NCI-H748 treated with DMSO at 0.1 percent for 48 hours (cell line): ENCODE results near the gene MBOAT1.
"Not testable (repeated sequence)": the region's sequence is repeated elsewhere in the genome, so short reads cannot be mapped to it uniquely, and the experiment has no call there.

Source experiments
- DNase-seq: peaks from one replicate; lab custom pipeline; 2025; lab: John Stamatoyannopoulos, UW

Gene MBOAT1

DNA sequence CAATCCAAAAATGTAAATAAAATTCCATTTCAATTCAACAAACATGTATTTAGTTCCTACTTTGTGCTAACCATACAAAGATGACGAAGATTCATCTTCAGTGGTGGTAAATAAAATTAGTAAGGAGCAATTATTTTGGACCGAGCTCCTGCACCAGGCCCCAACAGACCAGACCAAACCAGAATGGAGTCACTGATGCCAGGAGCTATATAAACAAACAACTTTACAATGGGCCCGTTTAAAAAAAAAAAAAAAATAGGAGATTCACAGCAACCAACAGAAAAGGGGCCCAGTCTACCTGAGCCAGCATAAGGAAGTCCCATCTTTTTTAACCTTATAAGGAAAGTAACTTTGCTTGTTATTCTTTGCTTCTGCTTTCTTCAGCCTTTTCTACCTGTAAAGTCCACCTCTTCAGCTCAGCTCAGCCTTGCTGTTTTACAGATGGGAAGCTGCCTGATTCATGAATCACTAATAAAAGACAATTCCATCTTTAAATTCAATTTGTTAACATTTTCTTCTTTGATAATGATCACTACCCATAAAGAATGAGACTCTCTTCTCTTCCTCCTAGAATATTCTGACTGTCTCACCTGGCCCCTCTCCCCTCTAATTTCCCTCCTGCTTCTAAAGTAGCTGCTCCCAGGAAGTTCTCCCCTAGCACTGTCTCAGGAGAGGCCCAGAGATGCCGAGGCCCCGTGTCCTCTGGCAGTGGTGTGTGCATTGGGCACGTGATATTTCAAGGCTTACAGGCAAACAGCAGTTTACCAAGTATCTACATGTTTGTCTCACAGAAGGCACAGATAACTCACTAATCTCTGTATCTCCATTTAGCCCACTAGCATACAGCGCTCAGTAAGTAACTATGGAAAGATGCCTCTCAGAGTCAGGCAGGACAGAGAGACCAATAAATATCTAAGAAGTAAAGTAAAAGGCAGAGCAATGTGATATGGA, 8.4 kb downstream of the MBOAT1 start:
- no peak for DNase-seq

DNA sequence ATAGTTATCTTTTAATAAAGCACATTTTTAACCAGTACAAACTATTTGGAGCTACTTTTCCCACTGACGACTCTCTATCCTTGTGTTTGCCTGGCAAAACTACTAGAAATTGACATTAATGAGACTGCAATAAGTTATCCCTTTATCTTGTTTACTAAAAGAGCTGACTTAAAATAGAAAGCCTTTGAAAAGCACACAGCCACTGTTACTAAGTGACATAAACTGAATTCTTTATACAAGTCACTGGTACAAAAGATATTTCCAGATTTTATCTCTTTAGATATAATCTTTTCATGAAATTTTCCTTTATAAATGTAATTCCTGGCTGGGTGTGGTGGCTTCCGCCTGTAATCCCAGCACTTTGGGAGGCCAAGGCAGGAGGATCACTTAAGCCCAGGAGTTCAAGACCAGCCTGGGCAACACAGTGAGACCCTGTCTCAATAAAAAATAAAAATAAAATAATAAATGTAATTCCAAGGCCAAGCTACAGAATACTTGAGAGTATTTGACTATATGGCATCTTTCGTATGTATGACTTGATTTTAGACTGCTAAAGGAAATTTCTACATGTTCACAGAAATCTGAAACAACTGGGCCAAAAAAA, 9.5 kb downstream of the MBOAT1 start:
- DNase-seq: no peak

DNA sequence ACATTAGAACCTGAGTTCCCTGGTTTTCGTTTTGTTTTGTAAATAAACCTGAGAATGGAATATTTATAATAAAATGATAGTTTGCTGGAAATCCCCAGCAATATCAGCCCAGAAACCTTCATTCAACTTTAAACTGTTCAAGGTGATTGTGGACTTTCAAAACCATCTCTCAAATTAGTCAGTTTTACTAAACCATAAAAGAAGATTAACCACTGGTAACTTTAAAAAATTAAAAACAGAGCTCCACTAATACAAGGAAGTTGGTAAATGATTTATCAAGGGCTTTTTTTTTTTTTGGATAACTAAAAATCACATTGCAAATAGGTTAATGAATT, 10.0 kb downstream of the MBOAT1 start:
- DNase-seq: no peak

DNA sequence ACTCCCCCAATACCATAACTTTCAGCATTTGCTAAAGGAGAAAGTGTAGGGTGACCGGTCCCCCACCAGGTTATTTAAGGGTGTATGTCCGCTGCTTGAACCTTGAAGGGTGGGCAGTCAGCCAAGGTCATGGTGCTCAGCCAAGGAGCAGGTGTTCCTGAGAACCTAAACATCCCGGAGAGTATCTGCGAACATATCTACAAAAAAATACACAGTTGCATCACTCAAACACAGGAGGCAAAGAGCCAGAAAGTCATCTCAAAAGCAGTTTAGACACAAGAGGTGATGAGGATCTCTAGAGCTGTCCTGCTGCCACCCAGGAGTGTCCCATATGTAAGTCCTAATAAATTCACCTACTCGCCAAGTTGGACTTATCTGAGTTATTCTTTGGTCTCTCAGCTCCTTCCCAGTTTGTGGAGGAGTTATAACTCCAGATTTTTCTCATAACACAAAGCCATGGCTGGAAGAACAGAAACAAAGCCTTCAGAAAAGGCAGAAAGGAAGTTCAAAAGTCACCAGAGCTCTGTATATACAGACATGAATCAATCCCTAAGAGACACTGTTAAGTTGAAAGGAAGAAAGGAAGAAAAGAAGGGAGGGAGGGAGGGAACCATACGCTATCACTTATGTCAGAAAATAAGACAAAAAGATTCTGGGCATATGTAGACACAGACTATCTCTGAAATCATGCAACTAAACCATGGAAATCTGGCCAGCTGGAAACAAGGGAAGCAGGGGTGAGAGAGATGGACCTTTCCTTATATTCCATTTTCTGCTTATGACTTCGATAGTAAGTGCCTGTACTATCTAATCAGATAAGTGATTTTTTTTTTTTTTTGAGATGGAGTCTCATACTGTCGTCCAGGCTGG, 11.3 kb downstream of the MBOAT1 start:
- DNase-seq: no peak

DNA sequence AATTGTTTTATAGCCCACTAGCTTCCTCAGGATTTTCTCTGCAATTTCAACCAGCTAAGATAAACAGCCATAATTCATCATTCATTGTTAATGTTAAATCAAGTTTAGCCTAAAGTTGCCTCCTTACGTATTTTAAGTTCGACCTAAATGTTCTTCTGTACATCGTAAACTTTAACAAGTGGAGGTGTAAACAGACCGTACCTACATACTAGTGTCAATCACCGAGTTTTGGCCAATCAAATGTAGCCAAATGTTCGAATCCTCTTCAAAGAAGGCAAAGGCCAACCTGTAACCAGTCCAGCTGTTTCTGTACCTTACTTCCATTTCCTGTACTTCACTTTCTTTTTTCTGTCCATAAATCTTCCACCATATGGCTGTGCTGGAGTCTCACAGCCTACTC, 13.5 kb downstream of the MBOAT1 start:
- no peak for DNase-seq

DNA sequence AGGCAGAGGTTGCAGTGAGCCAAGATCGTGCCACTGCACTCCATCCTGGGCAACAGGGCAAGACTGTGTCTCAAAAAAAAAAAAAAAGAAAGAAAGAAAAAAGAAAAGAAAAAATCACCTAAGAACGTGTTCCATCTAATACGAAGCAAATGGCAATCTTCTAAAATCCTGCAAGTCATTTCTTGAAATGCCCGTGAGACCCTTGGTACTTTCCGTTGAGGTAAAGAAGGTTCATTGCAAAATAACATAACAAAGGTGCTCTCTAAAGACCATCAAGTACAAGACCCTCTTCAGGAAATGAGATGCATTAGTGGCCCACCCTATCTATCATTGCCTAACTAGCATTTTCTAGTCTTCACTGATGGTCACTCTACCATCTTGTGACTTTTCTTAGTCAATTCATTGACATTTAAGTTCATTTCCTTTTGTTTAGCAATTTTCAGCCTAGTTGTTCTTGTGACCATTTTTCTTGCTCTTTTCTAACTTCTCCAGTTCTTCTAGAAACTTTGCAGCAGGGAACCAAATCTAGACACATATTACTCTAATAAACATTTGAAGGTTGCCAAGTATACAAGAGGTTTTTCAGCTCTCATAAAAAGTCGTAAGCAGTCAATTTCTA, 14.0 kb downstream of the MBOAT1 start:
- no peak for DNase-seq

DNA sequence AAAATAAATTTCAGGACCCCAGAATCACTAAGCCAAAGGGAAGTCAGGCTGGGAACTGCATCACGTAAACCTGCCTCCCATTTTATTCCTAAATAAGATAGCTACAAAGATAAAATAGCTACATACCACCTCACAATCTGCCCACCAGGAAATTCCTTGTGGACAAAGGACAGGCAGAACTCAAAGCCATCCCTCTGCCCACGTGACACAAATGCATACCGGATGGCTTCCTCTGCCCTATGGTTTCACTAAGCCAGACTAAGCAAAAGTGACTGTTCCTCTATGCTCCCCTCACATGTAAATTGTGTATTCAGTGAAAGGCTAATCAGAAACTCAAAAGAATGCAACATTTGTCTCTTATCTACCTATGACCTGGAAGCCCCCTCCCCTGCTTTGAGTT, 15.0 kb downstream of the MBOAT1 start:
- DNase-seq: no peak

DNA sequence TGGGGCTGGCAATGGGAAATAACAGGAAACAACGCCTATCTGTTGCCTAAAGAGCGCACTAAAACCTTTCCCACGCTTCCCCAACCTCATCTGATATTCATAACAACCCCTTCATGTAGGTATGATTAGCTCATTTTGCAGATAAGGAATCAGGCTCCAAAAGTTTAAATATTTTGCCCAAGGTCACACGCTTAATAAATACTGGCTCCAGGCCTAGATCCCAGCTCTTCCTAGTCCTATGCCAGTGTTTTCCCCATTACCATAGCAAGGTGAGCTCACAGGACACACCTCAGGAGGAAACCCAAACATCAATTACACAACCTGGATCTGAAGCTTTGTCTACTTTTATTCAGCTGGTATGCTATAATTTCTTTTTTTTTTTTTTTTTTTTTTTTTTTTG, 19.6 kb downstream of the MBOAT1 start:
- DNase-seq: no peak

DNA sequence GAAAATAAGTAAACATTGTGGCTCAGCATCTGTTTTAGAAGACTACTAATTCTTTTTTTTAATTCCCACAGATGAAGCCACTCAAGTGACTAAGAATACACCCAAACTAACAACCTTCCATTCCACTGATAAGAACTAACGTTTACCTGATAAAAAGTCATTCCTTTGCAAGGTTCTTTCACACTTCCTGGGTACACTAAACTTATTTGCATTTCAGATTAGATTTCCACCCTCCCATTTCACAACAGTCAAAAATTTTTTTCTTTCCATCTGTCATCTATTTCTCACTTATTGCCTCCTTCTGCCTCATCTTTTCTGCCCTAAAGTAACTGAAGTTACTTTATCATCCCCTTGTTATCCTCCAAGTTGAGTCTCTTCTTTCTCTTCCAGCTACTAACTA, 20.3 kb downstream of the MBOAT1 start:
- no peak for DNase-seq

DNA sequence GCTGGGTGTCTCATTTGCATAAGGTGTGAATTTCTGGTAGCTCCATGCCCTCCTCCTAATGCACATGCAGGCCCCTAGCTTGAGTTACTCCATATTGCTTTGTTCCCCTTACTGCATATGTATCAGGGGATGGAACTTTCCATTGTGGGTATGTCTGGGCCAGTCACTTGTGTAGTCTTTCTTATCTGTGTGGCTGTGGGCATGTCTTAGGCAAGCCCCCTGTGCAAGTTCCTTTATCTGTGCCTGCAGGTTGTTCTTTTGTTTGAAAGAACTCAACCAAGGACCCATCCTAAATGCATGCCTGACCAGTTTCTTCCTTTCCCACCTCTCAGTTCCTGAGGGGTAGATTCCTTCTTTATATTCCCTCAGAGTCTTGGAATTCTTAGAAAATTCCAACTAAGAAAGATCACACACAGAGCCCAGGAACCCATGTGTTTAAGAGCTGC, 23.6 kb downstream of the MBOAT1 start:
- no peak for DNase-seq

DNA sequence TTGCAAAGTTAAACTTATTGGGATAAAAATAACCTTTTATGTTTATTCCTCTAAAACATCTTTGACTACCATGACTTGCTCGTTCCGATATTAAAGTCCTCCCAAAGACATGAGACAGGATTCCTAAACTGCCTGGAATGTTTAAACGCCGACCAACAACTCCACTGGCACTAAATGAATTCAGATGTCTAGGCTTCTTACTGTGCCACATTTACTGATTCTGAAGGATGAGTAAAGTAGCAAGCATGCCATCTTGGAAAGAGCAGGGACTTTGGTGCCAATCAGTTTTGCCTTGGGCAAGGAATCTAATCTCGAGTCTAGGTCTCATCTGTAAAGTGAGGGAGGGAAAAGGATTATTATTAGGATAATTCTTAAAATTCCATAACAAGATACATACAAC, 25.3 kb downstream of the MBOAT1 start:
- no peak for DNase-seq

DNA sequence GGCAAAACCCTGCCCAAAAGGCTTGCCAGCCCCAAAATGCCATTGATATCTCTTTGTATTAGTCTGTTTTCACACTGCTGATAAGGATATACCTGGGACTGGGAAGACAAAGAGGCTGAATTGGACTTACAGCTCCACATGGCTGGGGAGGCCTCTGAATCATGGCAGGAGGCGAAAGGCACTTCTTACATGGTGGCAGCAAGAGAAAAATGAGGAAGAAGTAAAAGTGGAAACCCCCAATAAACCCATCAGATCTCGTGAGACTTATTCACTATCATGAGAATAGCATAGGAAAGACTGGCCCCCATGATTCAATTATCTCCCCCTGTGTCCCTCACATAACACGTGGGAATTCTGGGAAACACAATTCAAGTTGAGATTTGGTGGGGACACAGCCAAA, 28.6 kb downstream of the MBOAT1 start:
- DNase-seq: no peak

DNA sequence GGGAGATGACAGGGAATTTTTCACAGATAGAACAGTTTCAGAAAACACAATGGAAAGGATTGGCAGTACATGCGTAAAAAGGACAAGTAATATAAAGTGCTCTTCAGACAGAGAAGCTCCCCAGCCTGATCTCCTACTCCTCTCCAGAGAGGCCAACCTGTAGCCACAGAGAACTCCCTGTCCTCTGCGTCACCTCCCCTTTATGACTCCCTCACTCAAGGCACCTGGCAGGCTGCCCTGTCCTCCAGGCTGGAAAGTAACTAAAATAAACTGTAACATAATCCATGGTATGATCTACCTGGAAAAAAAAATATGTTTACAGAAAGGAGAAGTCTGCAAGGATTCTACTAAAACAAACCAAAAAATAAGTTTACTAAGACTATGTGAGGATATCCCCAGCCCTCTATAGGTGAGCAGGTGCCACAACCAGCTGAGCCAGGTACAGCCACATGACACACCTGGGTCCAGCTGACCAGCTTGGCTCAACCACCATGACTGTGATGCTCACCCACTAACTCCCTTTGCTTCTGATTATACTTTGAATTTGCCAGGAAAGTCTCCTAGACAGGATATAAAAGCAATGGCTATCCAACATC, 29.2 kb downstream of the MBOAT1 start:
- DNase-seq: no peak

DNA sequence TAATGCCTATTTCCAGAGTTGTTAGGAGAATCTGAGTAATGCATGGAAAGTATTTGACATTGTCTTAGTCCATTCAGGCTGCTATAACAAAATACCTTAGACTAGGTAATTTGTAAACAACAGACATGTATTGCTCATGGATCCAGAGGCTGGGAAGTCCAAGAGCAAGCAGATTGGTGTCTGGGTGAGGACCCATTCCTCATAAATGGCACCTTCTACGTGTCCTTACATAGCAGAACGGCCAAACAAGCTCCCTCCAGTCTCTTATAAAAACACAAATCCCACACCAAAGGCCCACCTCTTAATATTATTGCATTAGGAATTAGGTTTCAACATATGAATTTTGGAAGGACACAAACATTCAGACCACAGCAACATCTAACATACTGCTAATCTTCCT, 30.2 kb downstream of the MBOAT1 start:
- no peak for DNase-seq

DNA sequence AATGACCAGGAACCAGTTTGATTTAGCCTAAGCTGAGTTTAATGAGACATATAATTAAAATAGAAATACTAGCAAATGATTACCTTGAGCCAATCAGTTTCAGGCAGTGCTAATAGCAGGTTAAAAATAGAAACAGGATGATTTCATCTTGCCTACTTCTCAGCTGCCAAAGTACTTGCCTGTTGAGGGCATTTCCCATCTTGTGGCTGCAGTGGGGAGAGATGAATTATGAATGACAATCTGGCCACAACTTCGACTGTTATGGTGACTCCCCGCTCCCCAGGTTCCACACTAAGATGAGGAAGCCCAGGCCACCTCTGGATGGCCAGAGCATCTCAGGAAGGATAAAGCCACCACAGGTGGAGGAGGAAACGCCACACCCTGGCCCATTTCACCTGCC, 31.3 kb downstream of the MBOAT1 start:
- DNase-seq: no peak

DNA sequence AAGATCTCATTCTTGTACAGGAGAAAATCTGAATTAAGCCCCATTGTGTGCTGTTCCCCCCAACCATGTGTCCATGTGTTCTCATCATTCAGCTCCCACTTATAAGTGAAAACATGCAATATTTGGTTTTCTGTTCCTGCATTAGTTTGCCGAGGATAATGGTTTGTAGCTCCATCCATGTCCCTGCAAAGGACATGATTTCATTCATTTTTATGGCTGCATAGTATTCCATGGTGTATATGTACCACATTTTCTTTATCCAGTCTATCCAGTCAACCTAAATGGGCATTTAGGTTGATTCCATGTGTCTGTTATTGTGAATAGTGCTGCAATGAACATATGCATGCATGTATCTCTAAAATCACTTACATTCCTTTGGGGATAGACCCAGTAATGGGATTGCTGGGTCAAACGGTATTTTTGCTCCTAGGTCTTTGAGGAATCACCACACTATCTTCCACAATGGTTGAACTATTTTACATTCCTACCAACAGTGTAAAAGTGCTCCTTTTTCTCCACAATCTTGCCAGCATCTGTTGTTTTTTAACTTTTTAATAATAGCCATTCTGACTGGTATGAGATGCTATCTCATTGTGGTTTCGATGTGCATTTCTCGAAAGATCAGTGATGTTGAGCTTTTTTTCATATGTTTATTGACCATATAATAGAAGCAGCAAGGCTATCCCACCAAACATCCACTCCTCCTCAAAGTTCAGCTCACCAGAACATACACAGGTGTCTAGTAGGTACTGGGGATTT, 32.8 kb downstream of the MBOAT1 start:
- not testable (repeated sequence) for DNase-seq

DNA sequence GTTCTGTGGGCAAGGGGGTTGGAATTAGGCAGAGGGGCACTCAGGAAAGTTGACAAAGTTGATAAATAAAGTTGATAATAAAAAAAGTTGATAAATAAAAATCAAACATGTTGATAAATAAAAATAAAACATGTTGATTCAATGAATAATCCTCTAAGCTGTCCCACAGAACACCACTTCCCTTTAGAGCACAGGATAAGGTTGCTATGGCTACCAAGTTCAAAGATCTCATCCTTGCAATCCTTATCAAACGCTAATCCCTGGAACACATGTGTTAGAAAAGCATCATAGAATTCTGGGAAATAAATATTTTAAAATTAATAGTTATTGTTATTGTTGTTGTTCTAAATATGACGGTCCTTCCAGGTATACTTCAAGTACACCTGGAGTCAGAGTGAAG, 33.9 kb downstream of the MBOAT1 start:
- DNase-seq: no peak

DNA sequence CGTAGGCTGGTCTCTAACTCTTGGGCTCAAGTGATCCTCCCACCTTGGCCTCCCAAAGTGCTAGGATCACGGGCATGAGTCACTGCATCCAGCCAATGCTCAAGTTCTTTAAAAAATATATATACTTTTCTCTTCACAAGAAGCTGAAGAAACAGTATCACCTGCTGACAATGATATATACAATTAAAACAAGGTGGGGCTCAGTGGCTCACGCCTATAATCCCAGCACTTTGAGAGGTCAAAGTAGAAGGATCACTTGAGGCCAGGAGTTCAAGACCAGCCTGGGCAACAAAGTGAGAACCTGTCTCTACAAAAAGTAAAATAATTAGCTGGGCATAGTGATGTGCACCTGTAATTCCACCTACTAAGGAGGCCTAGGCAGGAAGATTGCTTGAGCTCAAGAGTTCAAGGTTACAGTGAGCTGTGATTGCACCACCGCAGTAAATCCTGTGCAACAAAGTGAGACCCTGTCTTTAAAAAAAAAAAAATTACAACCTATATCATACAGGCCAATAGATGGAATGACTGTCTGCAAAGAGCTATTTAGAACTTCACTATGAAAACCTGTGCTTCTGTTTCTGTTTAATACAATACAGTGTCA, 36.4 kb downstream of the MBOAT1 start:
- no peak for DNase-seq

DNA sequence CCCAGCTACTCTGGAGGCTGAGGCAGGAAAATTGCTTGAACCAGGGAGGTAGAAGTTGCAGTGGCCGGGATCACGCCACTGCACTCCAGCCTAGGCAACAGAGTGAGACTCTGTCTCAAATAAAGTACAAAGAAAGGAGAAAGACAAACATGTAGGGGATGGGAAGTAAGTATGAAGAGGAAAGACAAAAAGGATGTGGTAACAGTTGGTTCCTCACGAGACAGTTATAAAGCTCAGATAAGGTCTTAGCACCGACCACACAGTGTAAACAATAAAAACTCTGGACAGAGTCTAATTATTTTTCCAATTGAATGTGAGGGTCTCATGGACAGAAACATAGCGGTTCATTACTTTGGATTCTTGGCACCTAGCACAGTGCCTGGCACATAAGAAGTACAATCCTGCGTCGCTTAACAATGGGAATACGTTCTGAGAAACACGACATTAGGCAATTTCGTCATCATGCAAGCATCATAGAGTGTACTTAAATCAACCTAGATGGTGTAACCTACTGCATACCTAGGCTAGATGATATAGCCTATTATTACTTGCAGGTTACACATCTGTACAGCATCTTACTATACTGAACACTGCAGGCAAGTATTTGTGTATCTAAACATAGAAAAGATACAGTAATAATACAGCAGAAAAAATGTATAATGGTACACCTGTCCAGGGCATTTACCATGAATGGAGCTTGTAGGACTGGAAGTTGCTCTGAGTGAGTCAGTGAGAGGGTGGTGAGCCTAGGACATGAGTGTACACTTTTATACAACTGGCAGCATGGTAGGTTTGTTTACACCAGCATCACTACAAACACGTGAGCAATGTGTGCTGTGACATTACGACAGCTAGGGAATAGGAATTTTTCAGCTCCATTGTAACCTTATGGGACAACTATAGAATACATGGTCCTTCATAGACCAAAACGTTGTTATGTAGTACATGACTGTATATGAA, 38.2 kb downstream of the MBOAT1 start:
- DNase-seq: no peak
